Uterus (tissue), 4 donors: ENCODE data around the gene SHROOM3. TPM values are rescaled to one million over a fixed set of nuclear protein-coding genes. Genes with fewer than 3 reads are reported as not detected.

Source experiments
- DNase-seq, 2 donors: peaks; one replicate each; pipeline ENCODE4 v3.0.0-alpha.2; 2019 to 2020
- H3K27ac ChIP-seq, 2 donors: fragments of 200-600 bp; sonication (generic); 1 replicate in 1 of 2; 2 replicates in 1 of 2; pipeline ENCODE4 v1.5.1; 2016 to 2018
- H3K27me3 ChIP-seq, 2 donors: fragments of 200-600 bp; sonication (generic); one replicate each; pipeline ENCODE4 v1.5.1; 2018 to 2019; ENCODE audit warnings: control low read depth in 1 of 2
- H3K36me3 ChIP-seq, 2 donors: fragments of 200-600 bp; sonication (generic); one replicate each; pipeline ENCODE4 v1.5.1; 2019; ENCODE audit warnings: control low read depth in 1 of 2
- H3K4me1 ChIP-seq, 2 donors: fragments of 200-600 bp; sonication (generic); one replicate each; pipeline ENCODE4 v1.5.1; 2018 to 2019; ENCODE audit warnings: control low read depth in 1 of 2
- H3K4me3 ChIP-seq, 2 donors: fragments of 200-600 bp; sonication (generic); 1 replicate in 1 of 2; 2 replicates in 1 of 2; pipeline ENCODE4 v1.5.1; 2018 to 2019; ENCODE audit warnings: mild to moderate bottlenecking in 1 of 2
- H3K9me3 ChIP-seq, 2 donors: fragments of 200-600 bp; sonication (generic); one replicate each; pipeline ENCODE4 v1.5.1; 2019; ENCODE audit warnings: control low read depth in 1 of 2
- CTCF ChIP-seq, 4 experiments: fragments of 200-600 bp in 2 of 4; fragments of 450-650 bp in 2 of 4; sonication (generic) in 2 of 4; IDR thresholded peaks; one replicate each; pipeline ENCODE4 v1.5.1; 2016 to 2019; ENCODE audit warnings: antibody characterized with exemption in 4 of 4, mild to moderate bottlenecking in 2 of 4, moderate library complexity in 1 of 4
- POLR2A ChIP-seq, 2 donors: fragments of 450-650 bp; IDR thresholded peaks; one replicate each; pipeline ENCODE4 v1.6.1; 2016; ENCODE audit warnings: antibody characterized with exemption in 2 of 2, mild to moderate bottlenecking in 1 of 2, moderate library complexity in 1 of 2
- intact Hi-C: fragments of 100-400 bp; cut with DNase I; formaldehyde crosslinking; loops from one replicate; pipeline ENCODE4 v1.15.1; 2023; ENCODE audit warnings: low total_unique reads
- total RNA-seq, 4 donors: library from RNA; depleted of rRNA in 3 of 4; stranded (reverse); fragments of >200 nt in 3 of 4; gene quantifications; one replicate each; pipeline versions ENCODE4 v1.1.0 to v1.2.4, GENCODE V29; 2014 to 2023
- donor health status: DM: yes; HTN: yes; CAD: no.

Gene SHROOM3
- total RNA-seq, 4 donors from 2014 or later, result 1.5 to 24.1 (median 3.4) TPM

GRCh38 chr4:76426272-76426671, 8.8 kb upstream of the SHROOM3 start:
- Histone ChIP-seq H3K27me3 (no peaks in the 10 kb centered on the region), H3K4me3 (no peak overlapping the region), H3K9me3 (no peaks in the 10 kb centered on the region), H3K36me3 (no peaks in the 10 kb centered on the region), H3K27ac (no peak overlapping the region), H3K4me1 (no peaks in the 10 kb centered on the region)
- no peak for TF ChIP-seq CTCF (IDR thresholded peaks at IDR 0.05)
- no peak for TF ChIP-seq POLR2A (IDR thresholded peaks at IDR 0.05)
- intact Hi-C loops, result no loop called here
- no peak for DNase-seq

GRCh38 chr4:76429636-76430035, 5.4 kb upstream of the SHROOM3 start:
- Histone ChIP-seq H3K9me3 (no peaks in the 10 kb centered on the region), H3K27ac (no peak overlapping the region), H3K4me1 (no peaks in the 10 kb centered on the region), H3K4me3 (no peak overlapping the region), H3K27me3 (no peaks in the 10 kb centered on the region), H3K36me3 (no peaks in the 10 kb centered on the region)
- DNase-seq, result no peak
- intact Hi-C loops, result no loop called here
- no peak for TF ChIP-seq CTCF (IDR thresholded peaks at IDR 0.05)
- no peak for TF ChIP-seq POLR2A (IDR thresholded peaks at IDR 0.05)

GRCh38 chr4:76430519-76431388, 4.3 kb upstream of the SHROOM3 start:
- no peak overlapping the region for H3K27ac ChIP-seq
- H3K27me3 ChIP-seq, result no peaks in the 10 kb centered on the region
- no peaks in the 10 kb centered on the region for H3K4me1 ChIP-seq
- no peaks in the 10 kb centered on the region for H3K9me3 ChIP-seq
- intact Hi-C loops, result no loop called here
- TF ChIP-seq CTCF (IDR thresholded peaks at IDR 0.05) (peak in 3 of 4 experiments; percentile 23 to 50 (median 35)), POLR2A (IDR thresholded peaks at IDR 0.05) (no peak)
- H3K36me3 ChIP-seq, result no peaks in the 10 kb centered on the region
- no peak overlapping the region for H3K4me3 ChIP-seq
- no peak for DNase-seq

- Histone ChIP-seq H3K27ac (no peak overlapping the region), H3K4me3 (peak overlapping the region; percentile 5 to 26), H3K4me1 (no peaks in the 10 kb centered on the region), H3K9me3 (no peaks in the 10 kb centered on the region), H3K27me3 (no peaks in the 10 kb centered on the region), H3K36me3 (no peaks in the 10 kb centered on the region)
- TF ChIP-seq POLR2A (IDR thresholded peaks at IDR 0.05) (no peak), CTCF (IDR thresholded peaks at IDR 0.05) (no peak)
- intact Hi-C loops, result no loop called here
- no peak for DNase-seq
Observed at GRCh38 chr4:76435528-76436319, 695 bp downstream of the SHROOM3 start.

- H3K4me1 ChIP-seq, result no peaks in the 10 kb centered on the region
- H3K9me3 ChIP-seq, result no peaks in the 10 kb centered on the region
- intact Hi-C loops, result no loop called here
- no peaks in the 10 kb centered on the region for H3K36me3 ChIP-seq
- no peak overlapping the region for H3K4me3 ChIP-seq
- H3K27ac ChIP-seq, result no peak overlapping the region
- TF ChIP-seq POLR2A (IDR thresholded peaks at IDR 0.05), result no peak
- no peak for TF ChIP-seq CTCF (IDR thresholded peaks at IDR 0.05)
- H3K27me3 ChIP-seq, result no peaks in the 10 kb centered on the region
- no peak for DNase-seq
Observed at GRCh38 chr4:76439491-76439890, 4.5 kb downstream of the SHROOM3 start.
